B cell (primary cell): ENCODE data around the gene PTPN14.

Experiments used
- CTCF ChIP-seq: fragments of 200-600 bp; IDR thresholded peaks from one replicate; pipeline ENCODE4 v1.8.0; 2022; ENCODE audit warnings: antibody characterized with exemption, mild to moderate bottlenecking
- EZH2 ChIP-seq: IDR thresholded peaks from 2 replicates; pipeline ENCODE4 v1.6.1; 2012; ENCODE audit warnings: borderline replicate concordance, low read depth, mild to moderate bottlenecking, moderate library complexity, low read length; ENCODE audit not compliant: insufficient read depth, poor library complexity, severe bottlenecking

DNA sequence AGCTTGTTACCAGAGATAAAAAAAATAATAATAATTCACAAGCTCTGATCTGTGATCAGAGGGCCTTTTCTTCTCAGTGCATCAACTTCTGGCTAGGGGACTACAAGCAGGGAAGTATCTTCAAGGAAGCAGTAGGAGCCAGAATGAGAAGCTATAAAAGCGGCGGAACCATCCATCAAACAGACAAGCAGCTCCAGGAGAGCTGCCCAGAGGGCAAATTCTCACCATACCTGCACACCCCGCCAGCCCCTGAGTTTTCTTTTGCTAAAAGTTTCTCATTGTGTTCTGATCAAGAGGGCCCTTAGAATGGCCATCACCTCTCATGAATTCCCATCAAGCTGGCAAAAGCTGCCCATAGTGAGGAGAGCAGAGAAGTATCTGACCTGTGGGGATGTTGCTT lies 171.0 kb downstream of the PTPN14 start:
- TF ChIP-seq CTCF (no peak), EZH2 (no peak)
